H9 (cell line): Measurements from ENCODE around the gene FAT1. TPM values are rescaled to one million over a fixed set of nuclear protein-coding genes. Genes with fewer than 3 reads are reported as not detected.

Source experiments
- DNase-seq: peaks from one replicate; pipeline ENCODE4 v3.0.0-alpha.2; 2017
- H2AFZ ChIP-seq: one replicate; pipeline ENCODE4 v1.6.1; 2013; ENCODE audit warnings: mild to moderate bottlenecking, low read length, control low read depth, moderate library complexity
- H2AK5ac ChIP-seq: 2 replicates; pipeline ENCODE4 v1.6.1; 2013; ENCODE audit warnings: low read length, control low read depth, mixed read lengths; ENCODE audit not compliant: insufficient read length
- H2BK120ac ChIP-seq: one replicate; pipeline ENCODE4 v1.6.1; 2013; ENCODE audit warnings: low read depth, mild to moderate bottlenecking, low read length, control low read depth, inconsistent platforms; ENCODE audit not compliant: poor library complexity, severe bottlenecking
- H2BK12ac ChIP-seq: 2 replicates; pipeline ENCODE4 v1.6.1; 2013; ENCODE audit warnings: low read length, control low read depth, mixed read lengths, low read depth; ENCODE audit not compliant: insufficient read length
- H2BK15ac ChIP-seq: 2 replicates; pipeline ENCODE4 v1.6.1; 2013; ENCODE audit warnings: low read depth, low read length, control low read depth
- H2BK20ac ChIP-seq: one replicate; pipeline ENCODE4 v1.6.1; 2013; ENCODE audit warnings: low read depth, mild to moderate bottlenecking, low read length, control low read depth, inconsistent platforms; ENCODE audit not compliant: poor library complexity, severe bottlenecking
- H2BK5ac ChIP-seq: 2 replicates; pipeline ENCODE4 v1.6.1; 2013; ENCODE audit warnings: low read length, control low read depth, mixed read lengths; ENCODE audit not compliant: insufficient read length
- H3K14ac ChIP-seq: 2 replicates; pipeline ENCODE4 v1.6.1; 2013; ENCODE audit warnings: low read length, control low read depth; ENCODE audit not compliant: insufficient read depth
- H3K18ac ChIP-seq: 2 replicates; pipeline ENCODE4 v1.6.1; 2013; ENCODE audit warnings: low read depth, mild to moderate bottlenecking, mixed read lengths, low read length, control low read depth; ENCODE audit not compliant: insufficient read length
- H3K23ac ChIP-seq: 2 replicates; pipeline ENCODE4 v1.6.1; 2013; ENCODE audit warnings: low read length, control low read depth, mixed read lengths, low read depth; ENCODE audit not compliant: insufficient read length
- H3K23me2 ChIP-seq: 2 replicates; pipeline ENCODE4 v1.6.1; 2013; ENCODE audit warnings: low read depth, mild to moderate bottlenecking, mixed read lengths, low read length, control low read depth; ENCODE audit not compliant: insufficient read length, poor library complexity, severe bottlenecking
- H3K27ac ChIP-seq: 2 replicates; pipeline ENCODE4 v1.5.1; 2013; ENCODE audit warnings: low read length, control low read depth, mixed read lengths, low read depth; ENCODE audit not compliant: insufficient read length
- H3K27me3 ChIP-seq: 2 replicates; pipeline ENCODE4 v1.6.1; 2013; ENCODE audit warnings: low read length, control low read depth, inconsistent platforms; ENCODE audit not compliant: insufficient read depth
- H3K4ac ChIP-seq: 2 replicates; pipeline ENCODE4 v1.6.1; 2013; ENCODE audit warnings: low read depth, mild to moderate bottlenecking, control low read depth, inconsistent platforms, low read length, moderate library complexity
- H3K4me1 ChIP-seq: 2 replicates; pipeline ENCODE4 v1.6.1; 2013; ENCODE audit warnings: low read length, control low read depth, inconsistent platforms; ENCODE audit not compliant: insufficient read depth
- H3K4me2 ChIP-seq: 2 replicates; pipeline ENCODE4 v1.6.1; 2013; ENCODE audit warnings: low read length, control low read depth, mixed read lengths; ENCODE audit not compliant: insufficient read length, insufficient read depth
- H3K56ac ChIP-seq: 2 replicates; pipeline ENCODE4 v1.6.1; 2013; ENCODE audit warnings: low read depth, mild to moderate bottlenecking, mixed read lengths, low read length, control low read depth; ENCODE audit not compliant: insufficient read length
- H3K79me1 ChIP-seq: 2 replicates; pipeline ENCODE4 v1.6.1; 2013; ENCODE audit warnings: low read depth, mild to moderate bottlenecking, moderate library complexity, low read length, control low read depth, inconsistent platforms; ENCODE audit not compliant: insufficient read depth, poor library complexity, severe bottlenecking
- H3K79me2 ChIP-seq: 2 replicates; pipeline ENCODE4 v1.6.1; 2013; ENCODE audit warnings: low read length, control low read depth, inconsistent platforms; ENCODE audit not compliant: insufficient read depth
- H3K9ac ChIP-seq: 2 replicates; pipeline ENCODE4 v1.6.1; 2013; ENCODE audit warnings: low read length, control low read depth, mixed read lengths; ENCODE audit not compliant: insufficient read length; ENCODE audit errors: extremely low read depth
- H3K9me3 ChIP-seq: one replicate; pipeline ENCODE4 v1.6.1; 2013; ENCODE audit warnings: low read depth, low read length, inconsistent platforms; ENCODE audit not compliant: control insufficient read depth
- H3T11ph ChIP-seq: one replicate; pipeline ENCODE4 v1.6.1; 2013; ENCODE audit warnings: mild to moderate bottlenecking, low read length, control low read depth, inconsistent platforms
- H4K20me1 ChIP-seq: one replicate; pipeline ENCODE4 v1.6.1; 2013; ENCODE audit not compliant: control insufficient read depth, insufficient read length, insufficient read depth
- H4K5ac ChIP-seq: 2 replicates; pipeline ENCODE4 v1.6.1; 2013; ENCODE audit warnings: low read depth, mild to moderate bottlenecking, mixed read lengths, low read length, control low read depth; ENCODE audit not compliant: insufficient read length
- H4K8ac ChIP-seq: replicated peaks from 2 replicates; pipeline ENCODE4 v1.6.1; 2013; ENCODE audit warnings: low read length, control low read depth, mixed read lengths, low read depth; ENCODE audit not compliant: insufficient read length
- H4K91ac ChIP-seq: 2 replicates; pipeline ENCODE4 v1.6.1; 2013; ENCODE audit warnings: low read depth, mild to moderate bottlenecking, moderate library complexity, mixed read lengths, low read length, control low read depth; ENCODE audit not compliant: insufficient read length
- H3K27ac Mint-ChIP-seq, 3 experiments: 2 replicates in 2 of 3; 3 replicates in 1 of 3; pipeline ENCODE4 v1.8.0; 2020 to 2021; ENCODE audit warnings: mixed read lengths in 3 of 3, mild to moderate bottlenecking in 1 of 3, moderate library complexity in 1 of 3
- H3K27me3 Mint-ChIP-seq: 2 replicates; pipeline ENCODE4 v1.8.0; 2021; ENCODE audit warnings: low read depth, mild to moderate bottlenecking, moderate library complexity, mixed read lengths
- H3K36me3 Mint-ChIP-seq, 3 experiments: 2 replicates in 2 of 3; 3 replicates in 1 of 3; pipeline ENCODE4 v1.8.0; 2020 to 2021; ENCODE audit warnings: low read depth in 3 of 3, mixed read lengths in 3 of 3; ENCODE audit not compliant: insufficient read depth in 1 of 3
- H3K4me1 Mint-ChIP-seq, 2 experiments: 2 replicates each; pipeline ENCODE4 v1.8.0; 2020; ENCODE audit warnings: mixed read lengths in 2 of 2
- H3K4me3 Mint-ChIP-seq, 2 experiments: 2 replicates in 1 of 2; 3 replicates in 1 of 2; pipeline ENCODE4 v1.8.0; 2020 to 2021; ENCODE audit warnings: mild to moderate bottlenecking in 2 of 2, mixed read lengths in 2 of 2, moderate library complexity in 1 of 2
- H3K9me3 Mint-ChIP-seq, 2 experiments: 2 replicates in 1 of 2; 3 replicates in 1 of 2; pipeline ENCODE4 v1.8.0; 2020; ENCODE audit warnings: mild to moderate bottlenecking in 2 of 2, mixed read lengths in 2 of 2, moderate library complexity in 1 of 2
- CTCF ChIP-seq: fragments of 200-600 bp; sonication (generic); conservative IDR thresholded peaks from 3 replicates; pipeline ENCODE4 v1.8.0; 2021; ENCODE audit warnings: antibody characterized with exemption, mild to moderate bottlenecking
- WGBS: extraction: QIAGEN DNeasy Blood & Tissue Kit; methylation state at CpG from one replicate; pipeline ENCODE4 v1.1.7; 2013; ENCODE audit warnings: missing lambda C conversion rate, low lambda C conversion rate, mixed read lengths; ENCODE audit not compliant: insufficient read length; ENCODE audit errors: extremely low coverage; 5-methylcytosine and 5-hydroxymethylcytosine counted together
- total RNA-seq: library from RNA; stranded (reverse); gene quantifications from 2 replicates; pipeline ENCODE4 v1.2.1, GENCODE V29; 2021

The FAT1 gene
- total RNA-seq, 1 experiment from 2014 or later, result 173 TPM

GRCh38 chr4:186772936-186773487 is 49.4 kb upstream of the FAT1 start:
- Histone ChIP-seq H3T11ph (no peak overlapping the region), H3K23ac (no peak overlapping the region), H3K4me2 (no peak overlapping the region), H3K9me3 (no peaks in the 10 kb centered on the region), H4K8ac (no peak overlapping the region), H4K20me1 (no peaks in the 10 kb centered on the region), H4K91ac (no peak overlapping the region), H3K27ac (no peak overlapping the region), H2AFZ (no peak overlapping the region), H3K4me1 (no peaks in the 10 kb centered on the region), H3K9ac (no peak overlapping the region), H2BK20ac (no peak overlapping the region), H3K79me2 (no peaks in the 10 kb centered on the region), H3K27me3 (no peaks in the 10 kb centered on the region), H2BK120ac (no peak overlapping the region), H2AK5ac (no peak overlapping the region), H2BK5ac (no peak overlapping the region), H3K4ac (no peak overlapping the region), H3K18ac (no peak overlapping the region), H4K5ac (no peak overlapping the region), H2BK15ac (no peak overlapping the region), H3K14ac (no peak overlapping the region), H3K79me1 (no peaks in the 10 kb centered on the region), H2BK12ac (no peak overlapping the region), H3K23me2 (no peaks in the 10 kb centered on the region), H3K56ac (no peak overlapping the region)
- Mint-ChIP-seq H3K27ac (no peak overlapping the region), H3K36me3 (no peaks in the 10 kb centered on the region), H3K4me1 (0 out of 4 replicates have a peak, but pooled peaks cover 0 to 3% of the 10 kb centered on the region in 2 experiments), H3K4me3 (no peak overlapping the region), H3K27me3 (peaks cover 4% of the 10 kb centered on the region; the same call in 1 of the 2 replicates), H3K9me3 (no peaks in the 10 kb centered on the region)
- DNase-seq, result no peak
- no peak for TF ChIP-seq CTCF
- no CpG with 5 or more reads among the region's 12 CpGs for WGBS
